PC-3 (cell line): ENCODE measurements around the gene TMEM223.

Experiments used
- CTCF ChIP-seq: fragments of 300-600 bp; sonication (generic); conservative IDR thresholded peaks from 2 replicates; pipeline ENCODE4 v1.5.1; 2017; ENCODE audit warnings: antibody characterized with exemption, low read depth, mild to moderate bottlenecking, low read length
- EZH2 ChIP-seq: fragments of 300-600 bp; sonication (generic); IDR thresholded peaks from one replicate; pipeline ENCODE4 v1.6.1; 2017; ENCODE audit warnings: antibody characterized with exemption, mild to moderate bottlenecking, low read length; ENCODE audit not compliant: unreplicated experiment
- EZH2phosphoT487 ChIP-seq: fragments of 300-600 bp; sonication (generic); IDR thresholded peaks from 2 replicates; pipeline ENCODE4 v1.6.1; 2018; ENCODE audit warnings: mild to moderate bottlenecking, antibody characterized with exemption, low read length, borderline replicate concordance

DNA sequence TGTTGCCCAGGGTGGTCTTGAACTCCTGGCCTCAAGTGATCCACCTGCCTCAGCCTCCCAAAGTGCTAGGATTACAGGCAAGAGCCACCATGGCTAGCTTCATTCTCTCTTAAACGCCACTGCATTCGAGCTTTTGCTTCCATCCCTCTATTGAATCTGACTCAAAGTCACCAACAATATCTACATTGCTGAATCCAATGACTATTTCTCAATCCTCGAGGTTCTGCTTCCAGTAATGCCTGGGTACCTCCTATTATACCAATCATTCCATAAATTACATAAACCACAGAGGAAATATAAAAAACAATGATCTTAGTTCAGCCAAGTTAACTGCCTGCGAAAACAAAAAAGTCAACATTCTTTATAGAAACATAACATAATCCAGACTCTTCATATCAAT lies 25.3 kb upstream of the TMEM223 start:
- TF ChIP-seq EZH2 (no peak), CTCF (no peak), EZH2phosphoT487 (no peak)
